Smooth muscle cell (in vitro differentiated cells): ENCODE measurements around the gene COL25A1. TPM values are rescaled to one million over a fixed set of nuclear protein-coding genes. Genes with fewer than 3 reads are reported as not detected.
A peak's percentile ranks its signal among the peaks of the same experiment; 100 is the strongest.

Experiments used
- DNase-seq: peaks from one replicate; lab custom pipeline; 2025; ENCODE audit not compliant: unreplicated experiment; lab: John Stamatoyannopoulos, UW
- H2AFZ ChIP-seq: fragments of 200-600 bp; sonication (generic); 2 replicates; pipeline ENCODE4 v1.6.0; 2016; ENCODE audit warnings: antibody characterized with exemption, low read depth, mild to moderate bottlenecking
- H3F3A ChIP-seq: fragments of 200-600 bp; sonication (generic); 2 replicates; pipeline ENCODE4 v1.6.0; 2017; ENCODE audit warnings: antibody characterized with exemption, low read depth
- H3K27ac ChIP-seq: fragments of 200-600 bp; sonication (generic); 2 replicates; pipeline ENCODE4 v1.5.1; 2016; ENCODE audit warnings: low read depth, mild to moderate bottlenecking
- H3K27me3 ChIP-seq: fragments of 200-600 bp; sonication (generic); 2 replicates; pipeline ENCODE4 v1.6.1; 2016; ENCODE audit warnings: low read depth, mild to moderate bottlenecking
- H3K36me3 ChIP-seq: fragments of 200-600 bp; sonication (generic); 2 replicates; pipeline ENCODE4 v1.5.1; 2016; ENCODE audit warnings: low read depth
- H3K4me1 ChIP-seq: fragments of 200-600 bp; sonication (generic); 2 replicates; pipeline ENCODE4 v1.5.1; 2016; ENCODE audit warnings: low read depth
- H3K4me2 ChIP-seq: fragments of 200-600 bp; sonication (generic); 2 replicates; pipeline ENCODE4 v1.6.0; 2016; ENCODE audit warnings: mild to moderate bottlenecking
- H3K4me3 ChIP-seq: fragments of 200-600 bp; sonication (generic); 2 replicates; pipeline ENCODE4 v1.5.1; 2016; ENCODE audit warnings: mild to moderate bottlenecking
- H3K79me2 ChIP-seq: fragments of 200-600 bp; sonication (generic); 2 replicates; pipeline ENCODE4 v1.6.0; 2016; ENCODE audit warnings: low read depth, mild to moderate bottlenecking
- H3K9ac ChIP-seq: fragments of 200-600 bp; sonication (generic); 2 replicates; pipeline ENCODE4 v1.6.0; 2016; ENCODE audit warnings: low read depth
- H3K9me3 ChIP-seq: fragments of 200-600 bp; sonication (generic); replicated peaks from 2 replicates; pipeline ENCODE4 v1.5.1; 2016; ENCODE audit warnings: low read depth
- H4K20me1 ChIP-seq: fragments of 200-600 bp; sonication (generic); 2 replicates; pipeline ENCODE4 v1.6.0; 2016; ENCODE audit warnings: low read depth
- WGBS: methylation state at CpG from one replicate; pipeline ENCODE4 v1.1.7; 2016; ENCODE audit warnings: low lambda C conversion rate; 5-methylcytosine and 5-hydroxymethylcytosine counted together
- polyA plus RNA-seq: library from polyadenylated mRNA; unstranded; fragments of >200 nt; fragmentation: Nextera tagmentation; extraction: Ambion mirVana; gene quantifications from 2 replicates; pipeline ENCODE4 v1.2.1, GENCODE V29; 2016
- total RNA-seq: library from RNA; depleted of rRNA; stranded (reverse); fragments of >200 nt; gene quantifications from 2 replicates; pipeline ENCODE4 v1.2.3, GENCODE V29; 2014
- TF ChIP-seq, protein P1 (sequence below): fragments of 200-600 bp; sonication (generic); IDR thresholded peaks from 2 replicates; pipeline ENCODE4 v1.5.1; 2017; ENCODE audit warnings: borderline replicate concordance, mild to moderate bottlenecking, antibody characterized with exemption; ENCODE audit not compliant: insufficient read depth, poor library complexity, severe bottlenecking

Gene COL25A1
- total and polyA plus RNA-seq, 2 experiments from 2014 or later: 2.9 to 4.7 TPM

GRCh38 chr4:109185951-109186350, 116.5 kb downstream of the COL25A1 start:
- Histone ChIP-seq H3K9ac (no peak overlapping the region), H3K79me2 (no peaks in the 10 kb centered on the region), H3K9me3 (no peaks in the 10 kb centered on the region), H3K4me3 (no peak overlapping the region), H3K4me2 (no peak overlapping the region), H3K4me1 (no peaks in the 10 kb centered on the region), H4K20me1 (no peaks in the 10 kb centered on the region), H2AFZ (no peak overlapping the region), H3K36me3 (no peaks in the 10 kb centered on the region), H3F3A (no peaks in the 10 kb centered on the region), H3K27me3 (no peaks in the 10 kb centered on the region), H3K27ac (no peak overlapping the region)
- DNase-seq: no peak
- WGBS: 70% methylated on average over 7 of the region's 7 CpGs
- TF ChIP-seq, protein P1, sequence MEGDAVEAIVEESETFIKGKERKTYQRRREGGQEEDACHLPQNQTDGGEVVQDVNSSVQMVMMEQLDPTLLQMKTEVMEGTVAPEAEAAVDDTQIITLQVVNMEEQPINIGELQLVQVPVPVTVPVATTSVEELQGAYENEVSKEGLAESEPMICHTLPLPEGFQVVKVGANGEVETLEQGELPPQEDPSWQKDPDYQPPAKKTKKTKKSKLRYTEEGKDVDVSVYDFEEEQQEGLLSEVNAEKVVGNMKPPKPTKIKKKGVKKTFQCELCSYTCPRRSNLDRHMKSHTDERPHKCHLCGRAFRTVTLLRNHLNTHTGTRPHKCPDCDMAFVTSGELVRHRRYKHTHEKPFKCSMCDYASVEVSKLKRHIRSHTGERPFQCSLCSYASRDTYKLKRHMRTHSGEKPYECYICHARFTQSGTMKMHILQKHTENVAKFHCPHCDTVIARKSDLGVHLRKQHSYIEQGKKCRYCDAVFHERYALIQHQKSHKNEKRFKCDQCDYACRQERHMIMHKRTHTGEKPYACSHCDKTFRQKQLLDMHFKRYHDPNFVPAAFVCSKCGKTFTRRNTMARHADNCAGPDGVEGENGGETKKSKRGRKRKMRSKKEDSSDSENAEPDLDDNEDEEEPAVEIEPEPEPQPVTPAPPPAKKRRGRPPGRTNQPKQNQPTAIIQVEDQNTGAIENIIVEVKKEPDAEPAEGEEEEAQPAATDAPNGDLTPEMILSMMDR: no peak

DNA sequence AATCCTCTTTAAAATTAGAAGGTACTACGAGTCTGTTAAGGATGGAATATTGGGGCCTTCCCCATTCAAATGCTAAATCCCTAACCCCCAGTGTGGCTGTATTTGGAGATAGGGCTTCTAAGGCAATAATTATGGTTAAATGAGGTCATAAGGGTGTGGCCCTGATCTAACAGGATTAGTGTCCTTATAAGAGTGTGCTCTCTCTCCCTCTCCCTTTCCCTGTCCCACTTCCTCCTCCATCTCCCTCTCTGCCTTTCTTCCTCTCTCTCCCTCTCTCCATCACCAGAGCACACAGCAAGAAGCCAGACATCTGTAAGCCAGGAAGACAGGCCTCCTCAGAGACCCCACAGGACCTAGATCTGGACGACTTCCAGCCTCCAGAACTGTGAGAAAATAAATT, 116.9 kb downstream of the COL25A1 start:
- no peak for DNase-seq
- Histone ChIP-seq H3K4me3 (no peak overlapping the region), H2AFZ (no peak overlapping the region), H3K79me2 (no peaks in the 10 kb centered on the region), H3K4me2 (no peak overlapping the region), H3K27me3 (no peaks in the 10 kb centered on the region), H3K4me1 (no peaks in the 10 kb centered on the region), H3K27ac (no peak overlapping the region), H3K9ac (no peak overlapping the region), H3K36me3 (no peaks in the 10 kb centered on the region), H4K20me1 (no peaks in the 10 kb centered on the region), H3K9me3 (no peaks in the 10 kb centered on the region), H3F3A (no peaks in the 10 kb centered on the region)
- WGBS: 81% methylated on average over 2 of the region's 2 CpGs
- TF ChIP-seq, protein P1: no peak

- H3K79me2 ChIP-seq: no peaks in the 10 kb centered on the region
- H3K9ac ChIP-seq: no peak overlapping the region
- peak overlapping the region; percentile 0 for H2AFZ ChIP-seq
- H3K9me3 ChIP-seq: no peaks in the 10 kb centered on the region
- peak overlapping the region; percentile 44 for H3K4me2 ChIP-seq
- H3K4me1 ChIP-seq: no peaks in the 10 kb centered on the region
- TF ChIP-seq, protein P1: no peak
- H3K27me3 ChIP-seq: no peaks in the 10 kb centered on the region
- no peaks in the 10 kb centered on the region for H3K36me3 ChIP-seq
- no peak overlapping the region for H3K4me3 ChIP-seq
- H3F3A ChIP-seq: no peaks in the 10 kb centered on the region
- peak overlapping the region; percentile 41 for H3K27ac ChIP-seq
- no peaks in the 10 kb centered on the region for H4K20me1 ChIP-seq
- 79% methylated on average over 3 of the region's 3 CpGs for WGBS
- no peak for DNase-seq
These were observed 117.9 kb downstream of the COL25A1 start for GRCh38 chr4:109184491-109184961.

- H3K27ac ChIP-seq: peak overlapping the region; percentile 41
- no peak for DNase-seq
- no peak overlapping the region for H3K9ac ChIP-seq
- TF ChIP-seq, protein P1: no peak
- H3K4me3 ChIP-seq: no peak overlapping the region
- no peaks in the 10 kb centered on the region for H3K27me3 ChIP-seq
- no peaks in the 10 kb centered on the region for H3K9me3 ChIP-seq
- no peak overlapping the region for H2AFZ ChIP-seq
- 90% methylated on average over 3 of the region's 3 CpGs for WGBS
- peak overlapping the region; percentile 44 for H3K4me2 ChIP-seq
- no peaks in the 10 kb centered on the region for H3F3A ChIP-seq
- H3K36me3 ChIP-seq: no peaks in the 10 kb centered on the region
- H3K4me1 ChIP-seq: no peaks in the 10 kb centered on the region
- H3K79me2 ChIP-seq: no peaks in the 10 kb centered on the region
- H4K20me1 ChIP-seq: no peaks in the 10 kb centered on the region
These were observed 118.4 kb downstream of the COL25A1 start for GRCh38 chr4:109183931-109184490.
